Measurements from ENCODE around the gene MTA1.

The MTA1 gene

DNA sequence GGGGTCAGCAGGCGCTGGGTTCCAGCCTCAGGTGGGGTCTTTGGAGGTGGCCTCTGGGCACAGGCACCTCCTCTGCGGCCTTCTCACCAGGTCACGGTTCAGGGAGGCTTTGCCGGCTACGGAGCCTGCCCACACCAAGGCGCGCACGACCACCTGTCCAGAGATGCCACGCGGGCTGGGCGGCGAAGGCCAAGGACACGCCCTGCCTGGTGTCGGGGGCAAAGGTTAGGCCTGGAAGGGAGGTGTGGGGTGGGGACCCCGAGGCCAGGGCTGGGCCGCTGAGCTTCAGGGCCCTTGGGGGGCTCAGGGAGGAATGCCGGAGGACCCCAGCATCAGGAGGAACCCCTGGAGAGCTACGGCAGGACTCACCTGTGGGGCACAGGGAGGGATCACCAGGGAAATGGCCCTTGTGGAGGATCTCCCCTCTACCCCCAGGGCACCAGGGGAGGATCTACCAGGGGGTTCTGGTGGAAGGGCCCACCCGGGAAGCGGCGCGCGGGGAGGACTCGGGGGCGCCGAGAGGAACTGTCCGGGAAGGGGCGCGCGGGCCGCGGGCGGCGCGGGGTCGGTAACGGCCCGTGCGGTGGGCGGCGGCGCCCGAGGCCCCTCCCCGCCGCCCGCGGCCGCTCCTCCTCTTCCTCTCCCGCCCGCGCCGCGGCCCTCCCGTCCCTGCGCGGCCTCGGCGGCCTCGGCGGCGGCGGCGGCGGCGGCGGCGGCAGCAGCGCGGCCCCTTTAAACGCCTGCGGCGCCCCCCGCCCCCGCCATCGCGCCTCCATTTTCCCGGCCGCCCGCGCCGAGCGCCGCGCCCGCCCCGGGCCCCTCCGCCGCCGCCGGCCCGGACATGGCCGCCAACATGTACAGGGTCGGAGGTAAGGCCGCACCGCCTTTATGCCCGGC is at the start of gene MTA1:
Gene MTA1, plus strand, starts transcription at position 633 of the 897 bp plus-strand sequence. Its CDS starts 209 bp downstream, at position 842.
- peak; percentile 23 for DNase-seq

DNA sequence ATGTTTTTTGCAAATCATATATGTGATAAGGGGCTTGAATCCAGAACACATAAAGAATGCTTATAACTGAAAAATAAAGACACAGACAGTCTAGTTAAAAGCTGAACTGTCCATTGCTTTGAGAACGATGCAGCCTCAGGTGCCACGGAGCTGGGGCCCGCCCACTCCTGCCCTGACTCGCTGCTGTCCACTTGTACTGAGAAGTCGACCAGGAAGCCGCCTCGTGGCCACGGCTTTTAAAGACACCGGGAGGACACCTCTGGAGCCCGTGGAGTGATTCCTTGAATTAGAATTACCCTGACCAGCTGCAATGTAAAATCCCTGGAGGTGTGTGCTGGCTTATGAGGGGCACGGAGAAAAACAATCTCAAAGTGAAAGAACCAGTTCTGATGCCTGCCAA is 45.2 kb upstream of the MTA1 start:
- DNase-seq: no peak

DNA sequence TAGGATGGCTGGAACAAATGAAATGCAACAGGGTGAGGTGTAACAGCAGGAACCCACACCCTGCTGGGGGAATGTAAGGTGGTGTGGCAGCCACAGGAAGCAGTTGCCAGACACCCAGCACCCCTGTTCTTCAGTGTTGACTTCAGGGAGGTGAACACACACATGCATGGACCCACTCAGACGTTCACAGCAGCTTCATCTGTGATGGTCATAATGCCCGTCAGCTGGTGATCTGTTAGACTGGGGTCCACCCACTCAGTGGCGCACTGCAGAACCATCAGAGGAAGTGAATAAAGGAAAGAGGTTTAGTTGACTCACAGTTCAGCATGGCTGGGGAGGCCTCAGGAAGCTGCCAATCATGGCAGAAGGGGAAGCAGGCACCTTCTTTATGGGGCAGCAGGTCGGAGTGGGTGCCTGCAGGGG is 44.0 kb upstream of the MTA1 start:
- DNase-seq: peak; percentile 31

DNA sequence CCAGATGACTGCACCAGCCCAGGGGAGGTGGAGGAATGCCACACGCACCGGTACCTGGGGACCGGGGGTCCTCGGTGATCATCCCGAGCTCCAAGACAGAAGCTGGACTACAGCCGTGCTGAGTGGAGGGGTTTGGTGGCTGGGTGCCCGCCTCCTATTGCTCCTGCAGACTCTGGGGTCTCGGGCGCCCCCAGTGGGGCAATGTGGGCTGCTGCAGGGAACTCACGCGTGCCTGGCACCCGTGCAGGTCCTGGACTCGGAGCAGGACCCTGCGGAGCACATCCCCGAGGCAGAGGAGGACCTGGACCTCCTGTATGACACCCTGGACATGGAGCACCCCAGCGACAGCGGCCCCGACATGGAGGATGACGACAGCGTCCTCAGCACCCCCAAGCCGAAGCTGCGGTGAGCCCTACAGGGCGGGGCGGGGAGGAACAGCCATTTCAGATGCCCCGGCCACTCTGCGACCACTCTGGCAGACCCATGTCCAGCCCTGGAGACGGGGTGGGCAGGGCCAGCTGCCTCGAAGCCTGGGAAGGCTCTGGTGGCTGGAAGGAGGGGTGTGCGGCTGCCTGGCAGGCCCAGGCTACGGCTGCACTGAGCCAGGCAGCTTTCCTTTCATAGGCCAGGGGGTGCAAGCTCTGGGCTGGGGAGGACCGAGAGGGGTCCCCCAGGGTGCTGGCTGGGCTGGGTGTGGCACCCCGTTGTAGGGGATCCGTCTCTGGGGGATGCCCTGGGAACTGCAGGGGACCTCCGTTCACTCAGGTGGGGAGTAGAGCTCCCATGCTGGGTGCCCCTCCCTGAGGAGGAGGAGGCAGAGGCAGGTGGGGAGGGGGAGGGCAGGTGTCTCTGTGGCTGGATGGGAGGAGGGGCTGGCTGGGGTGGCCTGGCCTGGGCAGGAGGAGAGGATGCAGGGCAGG is 42.8 kb upstream of the MTA1 start:
- DNase-seq: no peak

DNA sequence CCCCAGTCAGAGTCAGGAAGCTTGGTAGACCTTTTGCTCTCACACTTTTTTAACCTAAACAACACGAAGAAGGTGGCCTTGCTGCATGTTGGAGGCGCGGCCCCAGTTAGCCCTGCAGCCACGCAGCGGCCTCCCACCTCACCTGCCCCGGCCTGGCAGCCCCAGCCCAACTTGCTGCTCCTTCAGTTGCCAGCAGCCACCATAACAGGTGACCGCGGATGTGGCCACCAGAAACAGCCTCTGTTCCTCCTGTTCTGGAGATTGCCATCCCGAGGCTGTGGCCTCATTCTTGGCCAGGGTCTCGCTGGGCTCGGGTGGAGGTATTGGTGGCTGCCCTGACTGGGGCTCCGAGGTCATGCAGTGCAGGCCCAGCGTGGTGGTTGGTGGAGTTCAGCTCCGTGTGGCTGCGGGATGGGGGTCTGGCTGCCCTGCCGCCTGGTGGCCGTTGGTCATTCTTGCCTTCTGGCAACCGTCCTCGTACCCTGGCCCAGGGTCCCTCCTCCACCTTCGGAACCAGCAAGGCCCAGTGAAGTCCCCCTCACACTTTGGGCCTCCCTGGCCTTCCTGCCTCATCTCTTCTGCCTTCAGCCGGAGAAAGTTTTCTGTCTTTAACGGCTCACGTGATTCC is 42.0 kb upstream of the MTA1 start:
- no peak for DNase-seq

DNA sequence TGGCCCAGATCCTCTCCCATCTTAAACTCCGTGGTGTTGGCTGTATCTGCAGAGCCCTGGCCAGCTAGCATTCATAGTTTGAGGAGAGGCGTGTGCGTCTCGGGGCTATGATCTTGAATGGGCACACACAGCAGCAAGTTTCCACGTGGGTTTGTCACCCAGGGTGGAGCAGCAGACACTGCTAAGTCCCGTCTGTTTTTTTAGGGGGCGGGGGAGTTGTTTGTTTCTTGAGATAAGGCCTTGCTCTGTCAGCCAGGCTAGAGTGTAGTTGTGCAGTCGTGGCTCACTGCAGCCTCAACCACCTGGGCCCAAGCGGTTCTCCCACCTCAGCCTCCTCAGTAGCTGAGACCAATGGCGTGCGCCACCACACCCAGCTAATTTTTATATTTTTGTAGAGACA is 41.4 kb upstream of the MTA1 start:
- DNase-seq: no peak

DNA sequence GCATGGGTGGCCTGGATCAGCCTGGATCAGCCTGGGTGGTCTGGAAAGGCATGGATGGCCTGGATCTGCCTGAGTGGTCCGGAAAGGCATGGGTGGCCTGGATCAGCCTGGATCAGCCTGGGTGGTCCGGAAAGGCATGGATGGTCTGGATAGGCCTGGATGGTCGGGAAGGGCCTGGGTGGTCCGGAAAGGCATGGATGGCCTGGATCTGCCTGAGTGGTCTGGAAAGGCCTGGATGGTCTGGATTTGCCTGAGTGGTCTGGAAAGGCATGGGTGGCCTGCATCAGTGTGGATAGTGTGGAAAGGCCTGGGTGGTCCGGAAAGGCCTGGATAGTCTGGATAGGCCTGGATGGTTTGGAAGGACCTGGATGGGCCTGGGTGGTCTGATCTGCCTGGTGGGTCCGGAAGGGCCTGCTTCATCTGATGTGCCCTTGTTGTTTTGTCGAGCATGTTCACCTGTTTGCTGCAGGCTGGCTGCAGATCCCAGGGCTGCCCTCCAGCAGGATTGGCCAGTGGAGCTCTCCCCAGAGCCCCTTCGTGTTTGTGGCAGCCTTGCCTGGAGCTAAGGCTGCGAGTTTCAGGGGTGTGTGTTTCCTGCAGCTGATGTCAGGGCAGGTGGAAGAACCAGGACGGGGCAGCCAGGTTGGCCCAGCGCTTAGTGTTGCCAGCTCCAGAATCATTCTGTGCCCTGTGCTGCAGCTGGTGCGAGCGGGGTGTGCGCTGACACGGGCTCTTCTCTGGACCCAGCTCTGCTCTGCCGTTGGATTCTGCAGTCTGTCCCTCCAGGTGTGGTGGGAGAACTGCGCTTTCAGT is 40.5 kb upstream of the MTA1 start:
- DNase-seq: no peak

DNA sequence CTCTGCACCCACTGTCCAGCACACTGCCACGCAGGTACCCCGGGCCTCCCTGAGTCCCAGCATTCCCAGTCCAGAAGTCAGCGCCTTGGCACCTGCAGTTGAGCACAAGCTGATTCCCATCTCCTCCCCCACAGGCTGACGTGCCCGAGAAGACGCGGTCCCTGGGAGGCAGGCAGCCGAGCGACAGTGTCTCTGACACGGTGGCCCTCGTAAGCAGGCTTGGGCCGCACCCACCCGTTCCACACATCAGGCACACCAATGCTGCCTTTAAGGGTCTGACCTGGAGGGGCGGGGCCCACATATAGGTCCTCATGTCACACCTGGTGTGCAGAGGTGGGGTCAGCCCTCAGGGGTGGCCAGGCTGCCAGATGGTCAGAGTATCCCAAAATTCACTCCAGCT is 39.7 kb upstream of the MTA1 start:
- no peak for DNase-seq

DNA sequence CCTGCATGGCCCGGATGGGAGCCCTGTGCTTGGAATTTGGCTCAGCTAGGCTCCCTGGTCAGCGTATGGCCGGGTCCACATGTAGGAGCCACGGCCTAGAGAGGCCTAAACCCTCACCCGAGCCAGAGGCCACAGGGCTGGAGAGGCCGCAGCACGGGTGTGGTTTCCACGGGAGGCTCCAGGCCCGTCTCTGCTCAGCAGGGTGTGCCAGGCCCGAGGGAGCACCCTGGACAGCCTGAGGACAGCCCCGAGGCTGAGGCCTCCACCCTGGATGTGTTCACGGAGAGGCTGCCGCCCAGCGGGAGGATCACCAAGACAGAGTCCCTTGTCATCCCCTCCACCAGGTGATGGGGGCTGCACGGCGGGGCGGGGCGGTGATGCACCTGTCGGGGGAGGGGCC is 38.9 kb upstream of the MTA1 start:
- DNase-seq: no peak

DNA sequence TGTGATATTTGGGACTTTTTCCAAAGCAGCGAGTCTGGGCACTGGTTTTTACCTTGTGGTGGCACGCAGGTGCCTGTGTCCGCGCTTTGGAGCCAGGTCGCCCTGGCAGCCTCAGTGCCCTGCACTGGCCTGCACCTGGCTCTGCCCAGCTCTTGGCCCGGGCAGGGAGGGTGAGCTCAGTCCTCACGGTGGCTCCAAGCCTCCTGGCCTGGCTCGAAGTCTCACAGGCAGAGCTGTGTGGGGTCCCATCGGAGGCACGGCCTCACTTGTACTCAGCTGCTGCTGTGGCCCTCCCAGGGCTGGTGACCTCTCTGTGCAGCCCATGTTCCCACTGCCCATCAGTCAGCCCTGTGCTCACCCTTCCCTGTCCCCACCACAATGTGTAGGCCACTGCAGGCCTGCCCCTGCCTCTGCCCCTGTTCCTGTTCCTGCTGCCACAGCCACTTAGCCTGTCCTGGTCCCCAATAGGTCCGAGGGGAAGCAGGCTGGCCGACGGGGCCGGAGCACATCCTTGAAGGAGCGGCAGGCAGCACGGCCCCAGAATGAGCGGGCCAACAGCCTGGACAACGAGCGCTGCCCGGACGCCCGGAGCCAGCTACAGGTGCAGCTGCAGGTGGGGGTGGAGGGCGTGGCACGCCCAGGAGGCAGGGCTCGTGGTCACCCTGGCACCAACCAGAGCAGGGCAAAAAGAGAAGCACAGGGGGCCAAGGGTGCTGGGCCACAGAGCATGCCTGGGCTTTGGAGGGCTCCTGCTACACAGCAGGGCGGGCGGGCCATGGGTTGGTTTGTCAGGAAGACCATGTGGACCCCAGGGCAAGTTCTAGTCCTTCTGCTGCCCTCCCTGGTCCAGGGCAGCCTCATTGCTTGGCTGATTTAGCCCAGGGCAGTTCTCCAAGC is 37.9 kb upstream of the MTA1 start:
- no peak for DNase-seq

DNA sequence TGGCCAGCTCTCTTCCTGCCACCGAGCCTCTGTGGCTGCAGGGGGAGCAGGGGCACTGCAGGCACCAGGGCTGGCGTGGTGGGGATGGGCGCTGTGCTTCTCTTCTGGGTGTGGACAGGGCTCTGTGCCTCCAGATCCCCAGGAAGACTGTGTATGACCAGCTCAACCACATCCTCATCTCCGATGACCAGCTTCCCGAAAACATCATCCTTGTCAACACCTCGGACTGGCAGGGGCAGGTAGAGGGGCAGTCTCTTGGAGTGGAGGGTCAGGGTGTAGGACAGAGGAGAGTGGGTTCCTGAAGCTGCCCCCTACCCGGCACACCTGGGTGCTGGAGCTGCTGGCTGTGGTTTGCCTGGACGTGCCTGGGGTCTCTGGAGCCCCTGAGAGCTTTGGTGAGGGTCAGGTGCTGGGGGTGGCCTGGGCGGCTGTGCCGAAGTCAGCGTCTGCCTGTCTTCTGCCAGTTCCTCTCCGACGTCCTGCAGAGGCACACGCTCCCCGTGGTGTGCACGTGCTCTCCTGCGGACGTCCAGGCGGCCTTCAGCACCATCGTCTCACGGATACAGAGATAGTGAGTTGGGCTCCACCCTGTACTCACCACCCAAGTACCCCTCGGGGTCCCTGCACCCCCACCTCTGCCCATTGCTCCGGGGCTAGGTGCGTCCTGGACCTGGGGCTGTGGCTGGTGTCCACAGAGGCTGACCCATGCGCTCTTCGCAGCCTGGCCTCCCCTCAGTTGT is 37.1 kb upstream of the MTA1 start:
- no peak for DNase-seq

DNA sequence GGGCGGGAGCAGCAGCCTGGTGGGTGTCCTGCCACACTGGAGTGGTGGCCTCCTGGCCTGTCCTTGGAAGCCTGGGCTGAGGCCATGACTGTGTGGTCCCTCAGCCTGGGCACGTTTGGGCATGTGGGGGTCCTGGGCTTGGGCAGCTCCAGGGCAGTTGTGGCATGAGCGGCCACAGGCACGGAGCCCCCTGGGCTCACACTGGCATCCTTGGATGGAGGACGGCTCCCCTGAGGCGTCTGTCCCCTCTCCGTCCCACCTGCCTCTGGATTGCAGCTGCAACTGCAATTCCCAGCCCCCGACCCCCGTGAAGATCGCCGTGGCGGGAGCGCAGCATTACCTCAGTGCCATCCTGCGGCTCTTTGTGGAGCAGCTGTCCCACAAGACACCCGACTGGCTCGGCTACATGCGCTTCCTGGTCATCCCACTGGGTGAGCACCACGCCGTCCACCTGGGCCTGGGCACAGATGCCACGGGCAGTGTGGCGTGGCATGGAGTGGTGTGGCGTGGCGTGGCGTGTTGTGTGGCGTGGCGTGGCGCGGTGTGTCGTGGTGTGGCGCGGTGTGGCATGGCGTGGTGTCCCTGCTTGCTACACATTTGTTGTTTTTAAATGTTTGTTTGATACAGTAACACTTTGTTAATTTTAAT is 36.4 kb upstream of the MTA1 start:
- DNase-seq: no peak

DNA sequence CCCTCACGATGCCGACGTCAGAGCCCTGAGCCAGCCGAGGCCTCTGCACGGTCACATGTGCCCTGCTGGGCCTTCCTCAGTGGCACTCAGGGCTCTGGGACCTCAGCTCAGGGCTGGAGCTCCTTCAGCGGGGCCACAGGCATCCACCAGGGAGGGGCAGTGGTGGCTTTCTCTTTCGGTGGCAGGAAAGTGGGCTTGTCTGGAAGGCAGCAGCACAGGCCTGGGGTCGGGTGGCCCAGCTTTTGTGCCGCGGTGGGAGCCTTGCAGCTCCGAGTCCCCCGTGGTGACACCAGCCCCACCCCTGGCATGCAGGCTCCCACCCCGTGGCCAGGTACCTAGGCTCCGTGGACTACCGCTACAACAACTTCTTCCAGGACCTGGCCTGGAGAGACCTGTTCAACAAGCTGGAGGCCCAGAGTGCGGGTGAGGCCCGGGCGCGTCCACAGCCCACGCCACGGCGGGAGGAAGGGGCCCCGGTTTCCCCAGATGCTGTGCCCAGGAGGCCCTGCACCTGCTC is 35.5 kb upstream of the MTA1 start:
- no peak for DNase-seq

DNA sequence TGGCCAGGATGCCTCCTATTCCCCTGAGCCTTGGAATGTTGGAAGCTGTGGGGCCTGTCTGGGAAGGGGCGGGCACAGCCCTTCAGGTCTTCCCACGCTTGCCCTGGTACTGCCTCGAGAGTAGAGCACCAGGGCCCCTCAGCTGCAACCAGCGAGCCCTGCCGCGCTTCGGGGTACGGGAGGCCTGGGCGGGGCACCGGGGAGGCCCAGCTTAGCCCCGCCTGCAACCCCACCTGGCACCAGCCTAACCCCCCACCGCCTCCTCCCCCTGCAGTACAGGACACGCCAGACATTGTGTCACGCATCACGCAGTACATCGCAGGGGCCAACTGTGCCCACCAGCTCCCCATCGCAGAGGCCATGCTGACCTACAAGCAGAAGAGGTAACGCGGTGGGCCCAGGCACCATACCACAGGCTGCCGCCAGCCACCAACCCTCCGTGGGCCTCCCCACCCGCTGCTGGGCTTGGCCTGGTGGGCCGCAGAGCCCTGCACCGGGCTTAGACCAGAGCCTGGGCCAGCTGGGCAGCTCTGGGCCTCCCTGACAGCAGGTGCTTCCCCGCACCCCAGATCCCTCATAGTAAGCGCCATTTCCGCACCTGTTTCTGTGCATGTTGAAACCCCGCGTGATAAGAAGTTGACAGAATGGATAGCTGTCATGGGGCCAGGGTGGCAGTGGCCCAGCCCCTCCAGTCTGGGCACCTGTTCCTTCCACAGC is 34.9 kb upstream of the MTA1 start:
- no peak for DNase-seq

DNA sequence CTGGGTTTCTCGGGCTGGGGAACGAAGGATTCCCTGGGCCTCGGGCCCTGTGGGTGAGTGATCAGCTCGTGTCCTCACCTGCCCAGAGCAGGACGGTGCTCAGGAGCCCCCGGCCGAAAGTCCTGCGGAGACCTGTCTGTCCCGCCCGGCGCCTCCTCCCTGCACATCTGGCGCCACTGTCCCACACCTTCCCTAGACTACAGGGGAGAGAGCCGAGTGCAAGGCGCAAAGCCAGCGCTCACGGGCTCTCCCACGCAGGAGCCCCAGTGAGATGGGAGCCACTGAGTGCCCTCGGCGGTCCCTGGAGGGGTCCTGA is 34.3 kb upstream of the MTA1 start:
- DNase-seq: no peak

DNA sequence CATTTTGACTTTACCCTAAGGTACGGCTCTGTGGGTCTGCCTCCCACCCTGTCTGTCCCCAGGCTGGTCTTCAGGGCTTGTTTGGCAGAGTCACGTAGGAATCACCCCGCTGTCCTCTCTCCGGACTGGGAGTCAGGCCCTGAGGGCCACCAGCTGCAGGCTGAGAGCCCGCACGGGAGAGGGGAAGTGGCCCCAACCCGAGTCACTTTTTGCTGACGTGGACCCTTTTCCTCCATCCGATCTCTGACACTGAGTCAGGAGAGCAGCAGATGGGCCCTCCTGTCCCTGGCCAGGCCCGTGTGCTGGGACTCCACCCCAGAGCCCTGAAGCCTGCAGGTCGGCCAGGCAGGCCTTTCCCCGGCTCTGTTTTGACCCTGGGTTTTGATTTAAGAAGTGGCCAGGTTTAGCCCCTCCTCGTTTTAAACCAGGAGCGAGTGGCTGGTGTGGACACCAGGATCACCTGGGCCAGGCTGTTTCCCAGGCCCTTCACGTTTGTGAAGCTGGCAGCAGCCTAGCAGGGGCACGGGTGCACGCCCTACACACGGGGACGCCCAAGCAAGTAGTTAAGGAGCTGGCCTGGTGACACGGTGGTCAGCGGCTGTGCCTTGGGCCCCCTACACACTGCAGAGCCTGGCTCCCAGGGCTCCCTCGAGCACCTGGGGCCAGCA is 33.8 kb upstream of the MTA1 start:
- DNase-seq: no peak

DNA sequence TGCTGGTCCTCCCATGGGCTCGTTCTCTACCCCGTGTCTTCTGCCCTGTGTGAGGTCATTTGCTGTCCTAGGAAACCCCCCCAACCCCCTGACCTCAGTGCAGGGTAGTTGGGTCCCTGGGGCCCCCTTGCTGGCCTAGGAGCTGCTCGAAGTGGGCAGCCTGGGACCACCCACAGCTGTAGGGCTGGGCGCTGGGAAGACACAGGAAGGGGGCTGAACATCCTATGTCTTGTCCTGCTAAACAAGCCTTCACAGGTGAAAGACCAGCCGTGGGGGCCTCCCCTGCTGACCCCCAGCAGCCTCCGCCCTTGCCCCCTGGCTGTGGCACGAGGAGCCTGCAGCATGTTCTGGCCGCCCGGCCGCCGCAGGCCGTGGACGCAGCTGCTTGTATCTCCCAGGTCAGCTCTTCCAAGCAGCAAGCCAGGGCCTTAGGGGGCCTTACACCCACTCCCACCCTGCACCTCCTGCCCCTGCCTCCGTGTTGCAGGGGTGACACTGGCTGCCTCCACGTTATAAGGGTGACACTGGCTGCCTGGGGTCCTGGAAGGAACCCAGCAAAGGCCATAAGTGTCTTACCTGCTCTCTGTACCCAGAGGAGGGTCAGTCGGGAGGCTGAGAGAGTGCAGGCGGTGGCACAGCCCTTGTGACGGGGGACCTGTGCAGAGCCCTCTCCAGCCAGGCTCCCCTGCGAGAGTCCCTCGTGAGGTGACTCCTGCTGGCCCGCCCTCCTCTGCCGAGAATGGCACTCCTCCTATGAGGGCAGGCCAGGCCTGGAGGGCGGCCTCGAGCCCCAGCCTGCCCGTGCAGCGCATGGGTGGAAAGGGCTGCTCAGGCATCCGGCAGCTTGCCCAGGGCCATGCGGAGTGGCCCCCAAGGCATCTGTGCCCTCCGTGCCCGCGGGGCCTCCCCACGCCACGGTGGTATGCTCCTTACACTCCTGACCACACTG is 32.8 kb upstream of the MTA1 start:
- DNase-seq: no peak

DNA sequence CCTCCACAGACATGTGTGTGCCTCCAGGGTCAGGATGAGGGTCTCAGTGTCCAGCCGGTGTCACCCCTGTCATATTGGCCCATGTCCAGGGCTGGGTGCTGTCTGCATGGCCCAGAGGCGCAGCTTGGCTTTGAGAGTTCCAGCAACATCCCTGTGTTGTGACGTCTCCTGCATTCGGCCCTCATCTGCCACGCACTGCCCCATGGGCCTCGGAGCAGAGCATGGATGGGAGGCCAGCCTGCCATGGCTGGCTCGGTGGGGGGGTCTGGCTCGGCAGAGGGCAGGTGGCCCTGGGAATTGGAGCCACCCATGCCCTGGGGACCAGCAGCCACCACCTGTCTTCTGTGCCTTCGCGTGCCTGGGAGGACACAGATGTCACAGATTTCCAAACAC is 32.1 kb upstream of the MTA1 start:
- no peak for DNase-seq
